NB4 (cell line): Measurements from ENCODE around the gene GPR176.

Source experiments
- DNase-seq: peaks from one replicate; pipeline ENCODE4 v3.0.0; 2010; ENCODE audit warnings: low read depth
- H3K4me3 ChIP-seq: one replicate; pipeline ENCODE4 v1.5.1; 2011; ENCODE audit warnings: mild to moderate bottlenecking, low read depth, low read length, moderate library complexity
- MYC ChIP-seq: IDR thresholded peaks from 2 replicates; pipeline ENCODE4 v1.6.1; 2011; ENCODE audit warnings: low read depth, low read length
- POLR2A ChIP-seq: IDR thresholded peaks from 2 replicates; pipeline ENCODE4 v1.6.1; 2011; ENCODE audit warnings: mild to moderate bottlenecking; ENCODE audit not compliant: insufficient read length; ENCODE audit errors: extremely low read depth
- TF ChIP-seq, protein P1 (sequence below): IDR thresholded peaks from 2 replicates; pipeline ENCODE4 v1.6.1; 2011; ENCODE audit warnings: low read depth, low read length
- TF ChIP-seq, protein P2 (sequence below): IDR thresholded peaks from one replicate; pipeline ENCODE4 v1.5.1; 2012; ENCODE audit warnings: low read depth, low read length

GPR176 gene, protein sequence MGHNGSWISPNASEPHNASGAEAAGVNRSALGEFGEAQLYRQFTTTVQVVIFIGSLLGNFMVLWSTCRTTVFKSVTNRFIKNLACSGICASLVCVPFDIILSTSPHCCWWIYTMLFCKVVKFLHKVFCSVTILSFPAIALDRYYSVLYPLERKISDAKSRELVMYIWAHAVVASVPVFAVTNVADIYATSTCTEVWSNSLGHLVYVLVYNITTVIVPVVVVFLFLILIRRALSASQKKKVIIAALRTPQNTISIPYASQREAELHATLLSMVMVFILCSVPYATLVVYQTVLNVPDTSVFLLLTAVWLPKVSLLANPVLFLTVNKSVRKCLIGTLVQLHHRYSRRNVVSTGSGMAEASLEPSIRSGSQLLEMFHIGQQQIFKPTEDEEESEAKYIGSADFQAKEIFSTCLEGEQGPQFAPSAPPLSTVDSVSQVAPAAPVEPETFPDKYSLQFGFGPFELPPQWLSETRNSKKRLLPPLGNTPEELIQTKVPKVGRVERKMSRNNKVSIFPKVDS

DNA sequence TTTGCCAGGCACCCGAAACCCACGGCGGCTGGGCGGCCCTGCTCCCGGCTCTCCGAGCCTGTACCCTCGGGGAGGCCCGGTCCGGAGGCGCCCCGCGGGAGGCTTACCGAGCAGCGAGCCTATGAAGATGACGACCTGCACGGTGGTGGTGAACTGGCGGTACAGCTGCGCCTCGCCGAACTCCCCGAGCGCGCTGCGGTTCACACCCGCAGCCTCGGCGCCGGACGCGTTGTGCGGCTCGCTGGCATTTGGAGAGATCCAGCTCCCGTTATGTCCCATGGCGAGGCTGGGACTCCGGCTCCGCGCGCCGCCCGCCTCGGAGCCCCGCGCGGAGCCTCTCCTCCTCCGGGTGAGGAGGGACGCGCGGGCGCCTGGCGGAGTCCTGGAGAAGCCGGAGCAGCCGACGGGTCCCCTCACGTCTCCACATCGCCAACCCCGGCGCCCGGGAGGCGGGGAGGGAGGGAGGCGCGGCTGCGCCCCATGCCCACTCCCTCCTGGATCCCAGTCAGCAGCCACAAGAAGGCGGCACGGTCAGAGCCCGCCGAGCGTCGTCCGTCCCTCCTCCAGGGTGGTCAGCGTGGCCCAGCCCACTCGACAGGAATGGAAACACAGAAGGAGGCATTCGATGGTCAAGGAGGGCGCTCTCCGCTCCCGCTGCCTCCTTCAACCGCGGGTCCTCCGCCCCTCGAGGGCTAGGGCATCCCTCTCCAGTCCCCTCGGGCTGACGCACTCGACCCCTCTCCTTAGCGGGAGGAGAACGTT, at the start of gene GPR176:
TSS of gene GPR176 (minus strand) at position 519 of the 762 bp plus-strand sequence. CDS start at position 279, 240 bp downstream.
- no peak within 1 kb of the TSS for H3K4me3 ChIP-seq
- no peak for DNase-seq
- TF ChIP-seq MYC (no peak), POLR2A (no peak)
- TF ChIP-seq, protein P1, sequence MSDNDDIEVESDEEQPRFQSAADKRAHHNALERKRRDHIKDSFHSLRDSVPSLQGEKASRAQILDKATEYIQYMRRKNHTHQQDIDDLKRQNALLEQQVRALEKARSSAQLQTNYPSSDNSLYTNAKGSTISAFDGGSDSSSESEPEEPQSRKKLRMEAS, result no peak
- TF ChIP-seq, protein P2, sequence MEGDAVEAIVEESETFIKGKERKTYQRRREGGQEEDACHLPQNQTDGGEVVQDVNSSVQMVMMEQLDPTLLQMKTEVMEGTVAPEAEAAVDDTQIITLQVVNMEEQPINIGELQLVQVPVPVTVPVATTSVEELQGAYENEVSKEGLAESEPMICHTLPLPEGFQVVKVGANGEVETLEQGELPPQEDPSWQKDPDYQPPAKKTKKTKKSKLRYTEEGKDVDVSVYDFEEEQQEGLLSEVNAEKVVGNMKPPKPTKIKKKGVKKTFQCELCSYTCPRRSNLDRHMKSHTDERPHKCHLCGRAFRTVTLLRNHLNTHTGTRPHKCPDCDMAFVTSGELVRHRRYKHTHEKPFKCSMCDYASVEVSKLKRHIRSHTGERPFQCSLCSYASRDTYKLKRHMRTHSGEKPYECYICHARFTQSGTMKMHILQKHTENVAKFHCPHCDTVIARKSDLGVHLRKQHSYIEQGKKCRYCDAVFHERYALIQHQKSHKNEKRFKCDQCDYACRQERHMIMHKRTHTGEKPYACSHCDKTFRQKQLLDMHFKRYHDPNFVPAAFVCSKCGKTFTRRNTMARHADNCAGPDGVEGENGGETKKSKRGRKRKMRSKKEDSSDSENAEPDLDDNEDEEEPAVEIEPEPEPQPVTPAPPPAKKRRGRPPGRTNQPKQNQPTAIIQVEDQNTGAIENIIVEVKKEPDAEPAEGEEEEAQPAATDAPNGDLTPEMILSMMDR, result no peak

DNA sequence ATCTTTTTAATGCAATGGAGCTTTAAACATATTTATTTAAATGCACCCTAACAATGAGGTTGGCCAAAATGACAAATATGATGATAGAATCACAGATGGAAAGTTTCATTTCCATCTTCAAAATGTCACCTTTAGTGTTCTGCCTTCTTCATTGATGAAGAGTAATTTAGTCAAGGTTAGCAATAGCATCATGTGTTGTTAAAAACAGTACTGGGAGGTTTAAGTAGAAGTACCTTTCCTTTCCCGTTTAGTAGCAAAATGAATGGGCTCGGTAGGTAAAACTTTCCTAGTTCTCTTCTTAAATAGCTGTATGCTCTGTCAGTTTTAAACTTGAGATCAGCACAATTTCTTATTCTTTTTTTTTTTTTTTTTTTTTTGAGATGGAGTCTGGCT, 48.9 kb upstream of the GPR176 start:
- no peak overlapping the region for H3K4me3 ChIP-seq
- TF ChIP-seq MYC (no peak), POLR2A (no peak)
- TF ChIP-seq, protein P2, result no peak
- TF ChIP-seq, protein P1, result no peak
- DNase-seq, result no peak

DNA sequence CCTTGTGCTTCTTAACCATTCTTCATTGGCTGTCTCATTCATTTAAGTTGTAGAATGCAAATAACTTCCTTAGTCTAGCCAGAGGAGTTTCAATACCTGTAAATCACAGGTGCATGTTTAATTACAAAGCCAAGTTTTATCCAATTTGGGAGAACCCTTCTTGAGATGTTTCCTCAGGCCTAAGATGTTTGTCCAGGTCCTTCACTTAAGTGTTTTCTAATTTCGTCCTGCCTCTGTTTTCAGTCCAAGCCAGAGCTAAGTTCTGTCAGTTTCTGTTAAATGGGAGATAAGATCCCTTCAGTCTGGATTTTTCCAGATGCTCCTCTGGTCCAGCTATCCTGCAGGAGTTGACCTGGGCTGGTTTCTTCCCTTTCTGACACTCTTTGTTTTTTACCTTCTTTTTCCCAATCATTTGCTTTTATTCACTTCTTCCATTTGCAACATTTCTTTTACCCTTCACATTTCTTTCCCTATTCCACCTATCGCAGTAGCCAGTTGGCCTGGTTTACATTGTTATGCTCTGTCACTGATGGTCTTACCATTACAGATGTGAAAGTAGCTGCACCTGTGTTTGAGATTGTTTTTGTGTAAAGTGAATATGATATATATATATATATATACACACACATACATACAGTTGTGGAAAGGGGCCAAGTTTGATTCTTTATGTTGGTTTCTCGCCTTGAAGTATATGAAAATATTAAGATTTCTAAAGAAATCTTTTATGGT, 48.4 kb upstream of the GPR176 start:
- H3K4me3 ChIP-seq, result no peak overlapping the region
- TF ChIP-seq, protein P1, result no peak
- TF ChIP-seq POLR2A (no peak), MYC (no peak)
- TF ChIP-seq, protein P2, result no peak
- DNase-seq, result no peak

DNA sequence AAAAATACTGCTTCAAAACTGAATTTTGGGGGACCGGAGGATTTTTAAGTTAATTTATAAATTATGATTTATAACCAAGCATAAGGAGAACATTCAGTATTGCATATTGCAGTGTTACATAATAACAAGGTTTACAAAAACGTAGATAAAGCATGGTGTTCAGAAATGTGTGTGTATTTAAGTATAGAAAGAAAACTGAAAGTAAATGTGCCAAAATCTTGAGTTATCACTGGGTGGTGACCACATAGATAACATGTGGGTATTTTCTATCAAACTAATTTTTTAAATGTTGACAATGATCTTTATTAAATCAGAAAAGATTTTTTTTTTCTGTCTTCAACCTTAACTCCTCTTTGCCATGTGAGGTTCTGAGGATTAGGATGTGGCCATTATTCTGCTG, 46.5 kb upstream of the GPR176 start:
- no peak overlapping the region for H3K4me3 ChIP-seq
- no peak for DNase-seq
- TF ChIP-seq, protein P1, result no peak
- TF ChIP-seq MYC (no peak), POLR2A (no peak)
- TF ChIP-seq, protein P2, result no peak

DNA sequence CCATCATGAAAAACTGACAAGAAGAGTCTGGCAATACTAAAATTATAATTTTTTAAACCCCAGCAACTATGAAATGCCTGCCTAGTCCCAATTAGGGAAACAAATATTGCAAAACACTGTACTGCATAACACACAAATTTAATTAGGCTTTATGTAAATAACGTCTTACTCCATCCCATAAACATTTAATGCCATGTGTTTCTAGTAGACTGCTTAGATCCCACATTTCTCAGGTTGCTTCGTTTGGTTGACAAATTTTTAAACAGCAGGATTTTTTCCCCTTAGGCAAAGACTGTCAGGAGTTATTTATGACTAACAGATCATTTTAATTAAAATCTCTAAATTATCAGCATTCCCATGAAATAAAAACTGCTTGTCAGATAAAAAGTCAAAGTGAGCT, 43.7 kb upstream of the GPR176 start:
- TF ChIP-seq, protein P1, result no peak
- no peak for TF ChIP-seq MYC
- TF ChIP-seq, protein P2, result no peak
- no peak for TF ChIP-seq POLR2A
- H3K4me3 ChIP-seq, result no peak overlapping the region
- no peak for DNase-seq
